Measurements from ENCODE around the gene KRTAP5-6.

KRTAP5-6 gene

DNA sequence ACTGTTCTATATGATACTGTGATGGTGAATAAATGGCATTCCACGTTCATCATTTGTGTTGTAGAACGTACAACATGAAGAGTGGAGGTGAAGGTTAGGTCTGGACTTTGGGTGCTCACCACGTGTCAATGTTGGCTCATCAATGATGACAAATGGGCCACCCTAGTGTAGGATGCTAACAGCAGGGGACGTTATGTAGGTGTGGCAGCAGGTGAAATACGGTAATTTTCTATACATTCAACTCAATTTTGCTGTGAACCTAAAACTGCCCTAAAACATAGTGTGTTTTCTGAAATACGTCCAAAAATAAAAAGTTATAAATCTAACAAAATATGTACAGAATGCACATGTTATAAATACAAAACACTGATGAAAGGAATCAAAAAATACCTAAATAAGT is 6.2 kb downstream of the KRTAP5-6 start:
- DNase-seq: no peak

GRCh38 chr11:1705126-1706052 is 8.4 kb downstream of the KRTAP5-6 start:
- DNase-seq: no peak

GRCh38 chr11:1706634-1707400 is 9.8 kb downstream of the KRTAP5-6 start:
- no peak for DNase-seq

GRCh38 chr11:1707751-1708150 is 10.8 kb downstream of the KRTAP5-6 start:
- no peak for DNase-seq

DNA sequence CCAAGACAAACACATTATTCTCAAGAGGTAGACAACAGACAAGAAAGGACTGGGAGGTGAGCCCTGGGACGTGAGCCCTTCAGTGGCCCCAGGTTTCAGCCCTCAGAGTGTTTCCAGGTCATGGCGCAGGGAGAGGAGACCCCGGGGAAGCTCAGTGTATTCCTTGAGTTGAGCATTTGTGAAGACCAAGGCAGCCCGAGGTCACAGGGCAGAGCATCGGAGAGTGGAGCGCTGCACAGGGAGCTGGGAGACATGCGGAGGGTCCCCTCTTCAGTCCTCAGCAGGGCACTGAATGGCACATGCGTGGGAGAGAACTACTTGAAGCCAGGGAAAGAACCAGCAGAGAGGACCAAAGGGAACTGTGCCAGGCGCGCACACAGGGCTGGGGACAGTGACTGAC is 11.7 kb downstream of the KRTAP5-6 start:
- no peak for DNase-seq

DNA sequence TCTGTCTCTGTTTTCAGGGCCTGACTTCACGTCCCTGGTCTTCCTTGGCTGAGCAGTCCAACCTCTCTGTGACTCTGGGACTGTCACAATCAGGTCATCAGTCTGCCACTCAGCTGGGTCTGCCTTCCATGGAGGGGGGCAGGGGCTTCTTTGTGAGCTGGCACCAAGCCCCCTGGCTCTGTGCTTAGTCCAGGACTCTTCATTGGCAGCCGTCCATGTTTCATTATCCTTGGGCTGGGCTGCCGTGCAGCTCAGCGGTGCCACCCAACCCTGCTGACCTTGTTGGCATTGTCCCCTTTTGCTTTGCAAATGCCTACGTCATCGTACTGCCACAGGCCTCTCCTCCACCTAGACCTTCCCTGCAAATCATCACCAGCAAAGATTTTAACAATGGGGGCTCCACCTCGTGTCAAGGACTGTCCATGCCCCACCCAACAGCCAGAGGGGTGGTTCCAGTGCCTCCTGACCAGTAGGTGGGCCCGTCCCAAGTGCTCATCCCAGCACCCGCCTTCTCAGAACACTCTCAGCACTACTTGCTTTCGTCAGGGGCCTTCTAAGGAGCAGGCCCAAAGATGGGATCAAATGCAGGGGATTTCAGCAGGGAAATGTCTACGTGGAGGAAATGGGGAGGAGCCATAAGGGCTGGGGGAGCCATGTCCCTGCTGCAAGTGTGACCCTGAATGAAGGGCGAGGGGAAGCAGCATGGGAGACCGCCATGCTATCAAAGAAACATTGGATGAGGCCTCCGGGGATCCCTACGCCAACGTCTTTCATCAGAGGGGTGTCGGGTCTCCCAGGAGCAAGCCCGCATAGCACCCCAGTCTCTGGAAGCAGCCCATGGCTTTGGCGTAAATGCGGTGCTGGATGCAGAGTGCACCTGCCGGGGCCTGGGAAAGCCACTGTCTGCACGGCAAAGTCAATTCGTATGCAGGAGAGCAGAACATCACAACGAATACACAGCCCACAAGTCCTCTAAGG is 18.2 kb downstream of the KRTAP5-6 start:
- no peak for DNase-seq

GRCh38 chr11:1717745-1718144 is 20.8 kb downstream of the KRTAP5-6 start:
- DNase-seq: no peak

DNA sequence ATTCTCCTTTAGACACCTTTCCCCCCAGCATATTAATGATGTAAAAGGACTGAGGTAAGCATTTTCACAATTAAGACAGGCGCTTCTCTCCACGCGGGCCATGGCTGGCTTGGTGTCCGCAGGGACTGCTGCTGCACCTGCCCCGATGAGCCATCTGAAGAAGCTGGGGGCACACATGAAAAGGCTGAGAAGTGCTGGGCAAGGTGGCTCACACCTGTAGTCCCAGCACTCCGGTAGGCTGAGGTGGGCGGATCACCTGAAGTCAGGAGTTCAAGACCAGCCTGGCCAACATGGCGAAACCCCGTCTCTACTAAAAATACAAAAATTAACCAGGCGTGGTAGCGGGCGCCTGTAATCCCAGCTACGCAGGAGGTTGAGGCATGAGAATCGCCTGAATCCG is 21.3 kb downstream of the KRTAP5-6 start:
- DNase-seq: no peak

GRCh38 chr11:1719781-1720180 is 22.8 kb downstream of the KRTAP5-6 start:
- no peak for DNase-seq

GRCh38 chr11:1727096-1727690 is 30.2 kb downstream of the KRTAP5-6 start:
- no peak for DNase-seq

GRCh38 chr11:1727861-1728260 is 30.9 kb downstream of the KRTAP5-6 start:
- DNase-seq: no peak

- no peak for DNase-seq
Measured at GRCh38 chr11:1728301-1728700, 31.3 kb downstream of the KRTAP5-6 start.

- no peak for DNase-seq
Measured at GRCh38 chr11:1728931-1729691, 32.1 kb downstream of the KRTAP5-6 start.

DNA sequence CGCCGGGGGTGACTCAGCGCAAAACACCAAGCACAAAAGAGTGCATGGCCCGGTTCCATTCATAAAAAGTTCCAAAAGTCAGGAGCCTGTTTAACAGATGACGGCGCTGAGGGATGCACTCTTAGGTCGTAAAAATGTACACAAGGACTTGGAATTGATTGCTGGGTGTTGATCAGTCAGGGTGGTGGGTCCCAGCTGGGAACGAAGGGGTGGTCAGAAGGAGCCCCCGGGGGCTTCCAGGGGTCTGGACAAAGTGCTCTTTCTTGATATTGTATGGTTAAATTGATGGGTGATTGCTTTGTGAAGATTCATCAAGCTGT is 32.7 kb downstream of the KRTAP5-6 start:
- no peak for DNase-seq

- DNase-seq: no peak
Measured at GRCh38 chr11:1730059-1730629, 33.1 kb downstream of the KRTAP5-6 start.

DNA sequence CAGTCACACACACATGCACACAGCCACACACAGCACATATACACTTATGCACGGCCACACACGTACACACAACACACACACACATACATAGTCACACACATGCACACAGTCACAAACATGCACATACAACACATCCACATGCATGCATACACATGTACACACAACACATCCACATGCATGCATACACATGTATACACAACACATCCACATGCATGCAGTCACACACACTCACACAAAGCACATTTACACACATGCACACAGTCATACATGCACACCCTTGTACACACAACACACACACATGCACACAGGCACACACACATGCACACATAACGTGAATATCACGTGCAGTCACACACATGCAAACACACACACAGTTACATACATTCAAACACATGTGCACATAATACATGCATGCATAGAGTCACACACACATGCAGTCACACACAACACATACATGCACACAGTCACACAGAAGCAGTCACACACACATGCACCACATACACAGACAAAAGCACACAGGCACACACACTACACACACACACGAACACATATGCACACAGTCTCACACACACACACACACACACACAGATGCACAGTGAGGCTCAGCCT is 34.6 kb downstream of the KRTAP5-6 start:
- no peak for DNase-seq

DNA sequence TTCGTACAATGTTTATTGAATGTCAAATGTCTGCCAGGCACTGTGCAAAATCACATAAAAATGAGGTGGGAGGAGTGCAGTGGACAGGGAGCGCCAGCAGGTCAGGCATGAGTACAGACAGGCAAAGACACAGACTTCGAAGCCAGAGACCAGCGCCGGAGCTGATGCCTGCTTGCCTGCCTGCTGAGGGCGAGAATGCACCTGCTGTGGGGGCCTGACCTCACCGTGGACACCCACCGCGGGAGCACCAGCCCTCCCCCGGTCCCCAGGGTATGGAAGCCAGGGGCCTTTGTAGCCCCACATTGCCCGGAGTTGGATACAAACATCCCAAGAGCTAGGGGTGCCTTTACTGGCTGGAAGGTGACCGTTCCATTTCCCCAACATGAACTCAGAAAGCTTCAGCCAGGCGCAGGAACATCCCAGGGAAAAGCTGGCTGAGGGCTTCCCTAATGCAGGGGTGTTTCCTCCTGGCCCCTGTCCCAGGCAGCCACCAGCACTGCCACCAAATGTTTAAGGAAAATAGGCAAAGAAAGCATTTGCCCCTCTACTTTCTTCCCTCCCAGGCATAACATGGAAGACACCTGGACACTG is 35.5 kb downstream of the KRTAP5-6 start:
- no peak for DNase-seq

DNA sequence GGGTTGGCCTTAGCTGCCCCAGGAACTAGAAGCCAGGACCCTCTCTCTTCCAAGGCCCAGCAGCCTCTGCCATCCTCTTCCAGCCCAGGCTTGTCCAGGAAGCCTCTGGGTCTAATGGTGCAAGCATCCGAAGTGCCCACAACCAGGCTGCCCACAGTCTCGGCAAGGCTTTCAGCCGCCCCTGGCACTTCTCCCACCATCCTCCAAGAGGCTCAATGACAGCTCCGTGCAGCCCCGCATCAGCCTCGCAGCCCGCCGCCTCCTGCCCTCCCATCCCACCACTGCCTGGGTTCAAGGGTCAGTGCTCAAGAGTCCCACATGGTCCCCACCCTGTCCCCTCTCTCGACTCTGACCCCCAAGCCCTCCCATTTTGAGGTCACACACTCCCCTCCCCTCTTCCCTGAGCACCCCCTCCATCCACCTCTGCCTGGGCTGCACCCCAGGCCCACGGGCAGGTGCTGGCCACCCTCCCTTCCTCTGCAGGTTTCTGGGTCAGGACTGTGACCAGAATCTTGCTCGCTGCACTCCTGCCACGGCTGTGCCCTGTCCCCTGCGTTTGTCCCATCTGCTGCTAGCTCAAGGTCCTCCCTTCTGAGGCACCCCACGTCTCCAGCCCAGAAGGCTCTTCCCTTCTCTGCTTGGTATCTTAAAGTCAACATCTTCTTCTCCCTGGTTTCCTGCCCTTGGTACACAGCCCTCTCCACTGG is 36.2 kb downstream of the KRTAP5-6 start:
- no peak for DNase-seq

- DNase-seq: no peak
Measured at GRCh38 chr11:1733716-1734640, 37.0 kb downstream of the KRTAP5-6 start.
